Activated CD4-positive, CD25-positive, alpha-beta regulatory T cell treated with anti-CD3 and anti-CD28 coated beads, Interleukin-2, amount 50 U/mL, for 72 hours (primary cell): ENCODE data around the gene MOV10L1.

Experiments
- DNase-seq: peaks from one replicate; pipeline ENCODE4 v3.0.0; 2021

Gene MOV10L1

GRCh38 chr22:50089682-50090411 is at the start of gene MOV10L1:
Gene MOV10L1 (plus strand): TSS chr22:50090006. CDS start chr22:50090089, 83 bp downstream.
- no peak for DNase-seq

GRCh38 chr22:50040717-50041116 is 49.1 kb upstream of the MOV10L1 start:
- no peak for DNase-seq

- DNase-seq, result no peak
These were observed 48.3 kb upstream of the MOV10L1 start for GRCh38 chr22:50041361-50042065.

GRCh38 chr22:50044485-50045118 is 45.2 kb upstream of the MOV10L1 start:
- no peak for DNase-seq

GRCh38 chr22:50045211-50046018 is 44.4 kb upstream of the MOV10L1 start:
- no peak for DNase-seq

GRCh38 chr22:50046019-50046415 is 43.8 kb upstream of the MOV10L1 start:
- no peak for DNase-seq

GRCh38 chr22:50046481-50047245 is 43.1 kb upstream of the MOV10L1 start:
- no peak for DNase-seq

- DNase-seq, result no peak
These were observed 42.5 kb upstream of the MOV10L1 start for GRCh38 chr22:50047346-50047745.

GRCh38 chr22:50048061-50048765 is 41.6 kb upstream of the MOV10L1 start:
- DNase-seq, result no peak

GRCh38 chr22:50048836-50049235 is 41.0 kb upstream of the MOV10L1 start:
- no peak for DNase-seq

GRCh38 chr22:50049299-50050195 is 40.3 kb upstream of the MOV10L1 start:
- DNase-seq, result no peak

- DNase-seq, result no peak
These were observed 37.9 kb upstream of the MOV10L1 start for GRCh38 chr22:50051930-50052329.

GRCh38 chr22:50053861-50054260 is 35.9 kb upstream of the MOV10L1 start:
- DNase-seq, result no peak

GRCh38 chr22:50056214-50056972 is 33.4 kb upstream of the MOV10L1 start:
- DNase-seq, result no peak

GRCh38 chr22:50057278-50058060 is 32.3 kb upstream of the MOV10L1 start:
- DNase-seq, result no peak

GRCh38 chr22:50058061-50058905 is 31.5 kb upstream of the MOV10L1 start, which contains the start of gene TTLL8:
Gene TTLL8 (minus strand): TSS chr22:50058298.
- no peak for DNase-seq
